HG03196 (cell line): ENCODE results near the gene MINDY4B.

Source experiments
- ATAC-seq: cut with Tn5 transposase; IDR thresholded peaks from one replicate; pipeline ENCODE4 v1.9.1; 2021; ENCODE audit not compliant: unreplicated experiment

Gene MINDY4B

GRCh38 chr3:150905339-150905738, at the start of gene MINDY4B:
TSS of gene MINDY4B (minus strand) at chr3:150905439. CDS start at chr3:150905439, 0 bp downstream.
- no peak for ATAC-seq

DNA sequence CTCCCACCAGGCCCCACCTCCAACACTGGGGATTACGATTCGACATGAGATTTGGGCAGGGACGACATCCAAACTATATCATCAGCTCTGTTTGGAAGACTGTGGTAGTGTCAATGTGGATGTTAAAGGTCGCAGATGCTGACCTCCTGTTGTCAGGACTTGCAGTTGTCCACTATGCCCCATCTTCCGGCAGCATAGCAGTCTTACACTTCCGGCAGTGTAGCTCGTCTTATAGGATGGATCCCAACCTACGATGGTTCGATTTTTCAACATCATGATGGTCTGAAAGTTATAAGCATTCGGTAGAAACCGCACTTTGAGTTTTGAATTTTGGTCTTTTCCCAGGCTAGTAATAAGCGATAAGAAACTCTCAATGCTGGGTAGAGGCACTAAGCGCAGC, 46.7 kb upstream of the MINDY4B start:
- no peak for ATAC-seq

- no peak for ATAC-seq
These were observed 40.2 kb upstream of the MINDY4B start for GRCh38 chr3:150945226-150946032.

DNA sequence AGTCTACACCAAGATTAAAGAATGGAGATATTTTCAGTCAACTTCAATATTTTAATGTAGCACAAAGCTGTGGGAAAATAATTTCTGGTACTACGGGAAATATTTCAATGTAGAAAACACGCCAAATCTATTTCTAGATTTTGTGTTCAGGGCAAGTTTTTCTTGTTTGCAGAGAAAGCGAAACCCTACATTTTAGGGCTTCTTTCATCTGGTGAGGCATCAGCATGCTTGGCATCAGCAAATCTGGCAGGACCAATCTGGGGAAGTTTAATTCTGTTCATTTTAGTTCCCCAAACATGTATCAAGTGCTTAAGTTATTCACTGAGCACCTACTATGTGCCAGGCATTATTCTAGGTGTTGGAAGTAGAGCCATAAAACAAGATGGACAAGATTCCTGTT, 37.0 kb upstream of the MINDY4B start:
- ATAC-seq = no peak

GRCh38 chr3:150936693-150937092, 31.5 kb upstream of the MINDY4B start:
- no peak for ATAC-seq

DNA sequence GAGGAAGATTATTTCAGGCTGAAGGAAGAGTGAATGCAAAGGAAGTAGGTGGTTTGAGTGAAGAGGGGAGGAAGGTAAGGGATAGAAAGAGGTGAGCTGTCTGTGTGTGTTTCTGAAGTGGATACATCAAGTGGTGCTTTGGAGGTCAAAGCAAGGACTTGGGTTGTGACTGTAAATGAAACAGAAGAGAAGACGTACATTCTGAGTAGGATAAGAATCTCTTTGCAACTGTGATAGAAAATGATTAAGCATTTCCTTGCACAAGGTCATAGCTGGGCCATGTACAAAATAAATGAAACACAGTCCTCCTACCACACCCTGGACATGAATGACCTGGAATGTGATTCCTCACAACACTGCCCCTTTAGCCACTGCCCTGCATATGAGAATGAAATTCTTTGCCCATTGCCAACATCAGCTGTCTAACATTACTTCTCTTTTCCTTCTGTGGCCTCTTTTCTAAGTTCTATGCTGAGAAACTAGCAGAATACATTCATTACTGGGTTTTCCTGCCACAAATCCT, 28.3 kb upstream of the MINDY4B start:
- ATAC-seq = no peak

DNA sequence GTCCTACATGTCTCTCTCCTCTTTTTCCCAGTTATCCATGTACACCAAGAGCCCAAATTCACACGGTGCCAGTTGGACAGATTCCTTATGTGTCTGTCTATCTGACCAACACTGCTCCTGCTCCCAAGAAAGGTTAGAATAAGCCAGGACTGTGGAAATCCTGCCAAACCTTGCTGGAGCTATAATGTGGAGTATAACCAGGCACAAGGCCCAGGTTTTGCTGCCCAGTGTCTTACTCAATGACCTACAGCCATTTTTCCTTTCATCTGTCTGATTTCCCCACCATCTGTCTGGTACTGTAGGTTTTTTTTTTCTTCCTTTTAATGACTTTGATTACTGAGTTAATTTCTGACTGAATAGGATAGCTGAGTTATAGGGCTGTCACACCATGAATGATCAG, 26.5 kb upstream of the MINDY4B start:
- no peak for ATAC-seq

DNA sequence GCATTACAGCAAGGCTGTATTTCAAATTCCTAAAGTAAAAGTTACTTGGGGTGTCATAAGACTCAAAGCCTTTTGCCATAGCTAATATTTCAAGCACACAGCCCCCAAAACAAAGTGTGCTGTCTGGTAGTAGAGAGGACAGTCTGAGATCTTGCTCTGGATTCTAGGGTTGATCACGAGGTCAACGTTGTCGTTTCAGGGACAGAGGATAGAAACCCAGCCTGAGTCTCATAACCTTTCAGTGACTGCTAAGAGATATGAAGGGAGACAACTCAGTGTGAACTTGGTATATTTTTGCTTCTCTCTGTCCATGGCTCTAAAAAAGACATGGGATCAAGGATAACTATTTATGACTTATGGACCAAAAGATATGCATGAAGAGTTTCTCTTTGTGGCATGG, 25.6 kb upstream of the MINDY4B start:
- ATAC-seq = no peak

DNA sequence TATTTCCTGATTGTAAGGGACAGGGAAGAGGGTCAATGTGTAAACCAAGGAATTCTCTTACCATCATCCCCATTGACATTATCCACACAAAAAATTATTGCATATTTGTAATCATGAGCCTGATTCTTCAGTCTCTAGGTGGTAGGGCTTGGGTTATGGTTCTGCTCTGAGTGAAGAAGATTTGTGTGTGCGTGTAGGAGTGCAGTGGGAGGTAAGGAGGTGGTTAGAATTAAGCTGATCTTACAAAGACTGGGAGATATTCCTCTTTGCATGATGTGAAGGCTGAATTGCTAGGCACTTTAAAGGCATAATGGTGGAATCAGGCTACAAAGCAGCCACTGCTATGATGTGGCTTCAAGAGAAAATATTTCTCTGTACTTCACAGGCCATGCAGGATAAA, 23.0 kb upstream of the MINDY4B start:
- ATAC-seq = no peak

DNA sequence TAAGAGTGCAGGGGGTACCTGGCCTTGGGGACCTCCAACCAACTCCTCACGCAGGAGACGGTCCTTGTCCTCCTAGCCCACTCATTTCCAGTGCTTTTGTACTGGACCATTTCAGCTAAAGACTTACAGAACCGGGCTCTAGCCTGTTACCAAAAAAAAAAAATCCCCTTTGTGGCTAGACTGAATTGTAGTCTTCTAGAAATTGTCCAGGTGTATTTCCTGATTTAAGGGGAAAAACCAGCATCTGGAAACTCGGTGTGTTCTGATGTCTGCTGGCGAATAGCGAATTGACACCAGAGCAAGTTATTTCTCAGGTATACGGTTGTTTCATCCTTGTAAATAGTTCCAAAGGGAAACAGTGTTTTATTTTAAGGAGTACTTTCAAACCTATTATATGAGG, 21.1 kb upstream of the MINDY4B start:
- ATAC-seq = no peak

DNA sequence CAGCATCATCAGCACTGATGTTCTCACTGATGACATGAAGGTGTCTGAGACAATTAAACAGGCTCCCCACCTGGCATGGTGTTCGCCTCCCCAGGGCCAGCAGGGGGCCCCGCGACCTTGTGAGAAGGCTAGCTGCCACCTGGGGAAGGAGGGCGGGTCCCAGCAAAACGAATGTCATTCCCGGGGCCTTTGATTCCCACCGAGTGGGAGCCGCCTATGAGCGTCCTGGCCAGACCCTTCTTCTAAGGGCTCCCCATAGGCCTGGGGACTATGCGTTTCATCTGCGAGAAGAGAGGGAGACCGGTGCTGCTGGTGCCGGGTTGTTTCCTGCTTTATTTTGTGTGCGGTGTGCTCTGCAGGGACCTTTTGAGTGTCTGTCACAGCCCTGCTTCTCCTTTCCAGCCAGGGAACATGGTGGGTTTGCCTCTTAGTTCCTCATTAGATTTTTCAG, 20.5 kb upstream of the MINDY4B start:
- ATAC-seq = peak; percentile 89

- no peak for ATAC-seq
These were observed 17.4 kb upstream of the MINDY4B start for GRCh38 chr3:150922611-150923010.

- ATAC-seq = no peak
These were observed 16.0 kb upstream of the MINDY4B start for GRCh38 chr3:150921209-150921608.

GRCh38 chr3:150920236-150920635, 15.0 kb upstream of the MINDY4B start:
- no peak for ATAC-seq

DNA sequence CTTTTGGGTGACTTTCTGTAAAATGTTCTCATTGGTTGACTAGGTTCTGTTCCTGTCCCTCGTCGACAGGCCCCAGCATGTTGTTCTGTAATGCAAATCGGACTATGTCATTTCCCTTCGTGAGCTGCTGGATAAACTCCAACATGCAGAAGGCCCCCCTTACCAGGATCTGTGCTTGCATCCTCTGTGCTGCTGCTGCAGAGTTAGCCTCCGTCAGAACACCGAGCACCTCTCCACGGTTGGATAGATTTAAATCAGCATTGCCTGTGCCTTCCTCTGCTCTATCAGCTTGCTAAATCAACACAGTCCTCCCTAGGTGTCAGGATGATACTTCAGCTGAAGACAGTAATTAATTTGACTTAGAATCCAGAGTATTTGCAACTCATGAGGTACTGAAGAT, 12.7 kb upstream of the MINDY4B start:
- ATAC-seq = no peak

DNA sequence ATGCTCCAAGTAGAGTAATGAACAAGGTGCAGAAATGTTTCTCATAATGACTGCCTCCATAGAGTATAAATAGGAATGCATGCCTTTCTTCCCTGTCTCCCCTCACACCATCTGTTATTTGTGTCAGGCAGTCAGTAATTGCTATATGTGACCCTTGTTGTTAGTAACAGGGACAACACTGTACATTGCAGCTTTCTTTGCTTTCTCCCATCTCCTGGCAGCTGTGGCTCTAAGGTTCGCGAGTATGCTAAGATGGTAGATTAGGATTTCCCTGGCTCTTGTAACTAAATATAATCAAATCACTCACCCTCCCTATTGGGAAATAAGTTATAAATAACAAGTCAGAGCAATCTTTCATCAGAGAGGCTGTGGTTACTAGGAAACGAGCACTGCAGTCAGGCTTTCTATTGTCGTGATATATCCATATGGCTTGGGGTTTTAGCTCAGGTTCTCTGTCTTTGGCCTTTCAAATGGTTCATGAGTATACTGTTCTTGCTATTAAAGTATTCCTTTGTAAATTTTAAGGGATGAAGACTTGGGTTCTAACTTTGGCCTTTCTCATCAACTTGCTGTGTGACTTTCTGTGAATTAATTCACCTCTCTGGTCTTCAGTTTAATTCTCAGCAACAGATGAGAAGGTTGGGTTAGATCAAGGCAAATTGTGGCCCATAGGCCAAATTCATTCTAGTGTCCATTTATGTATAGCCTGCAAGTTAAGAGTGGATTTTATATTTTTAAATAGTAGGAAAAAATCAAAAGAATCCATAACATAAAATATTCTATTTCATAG, 8.1 kb upstream of the MINDY4B start:
- no peak for ATAC-seq

GRCh38 chr3:150912501-150912900, 7.3 kb upstream of the MINDY4B start:
- ATAC-seq = no peak

DNA sequence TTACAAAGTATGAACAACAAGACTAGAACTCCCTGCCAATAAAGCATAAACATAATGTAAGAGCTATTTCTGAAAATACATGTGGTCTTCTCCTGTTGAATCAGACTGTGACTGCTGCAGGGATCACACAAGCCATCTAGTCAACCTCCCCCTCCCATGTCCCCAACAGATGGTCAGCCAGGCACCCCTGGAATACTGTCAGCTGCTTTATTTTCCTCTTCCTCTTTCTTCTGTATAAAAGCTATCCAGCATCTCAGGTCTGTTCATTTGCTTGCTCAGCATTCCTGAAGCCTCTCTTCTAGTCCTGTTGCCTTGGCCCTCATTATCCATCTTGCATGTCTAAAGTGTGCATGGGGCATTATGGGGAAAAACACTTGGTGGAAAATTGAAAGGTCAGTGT, 6.5 kb upstream of the MINDY4B start:
- ATAC-seq = no peak

DNA sequence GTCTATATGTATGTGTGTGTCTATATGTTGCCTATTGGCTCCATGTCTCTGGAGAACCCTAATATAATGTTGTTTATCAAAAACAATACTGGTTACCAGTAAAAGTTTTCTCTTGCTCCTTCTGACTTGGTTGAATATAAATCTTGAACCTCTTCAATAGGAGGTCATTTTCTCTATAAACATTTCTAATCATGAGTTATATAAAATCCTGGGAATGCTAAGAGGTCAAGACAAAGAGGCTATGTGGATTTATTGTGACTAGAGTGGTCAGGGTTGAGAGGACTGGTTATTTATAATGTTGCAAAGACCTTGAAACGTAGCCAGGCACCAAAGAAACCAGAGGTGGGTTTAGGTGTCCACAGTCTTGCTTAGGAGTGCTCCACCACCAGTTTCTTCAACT, 1.2 kb upstream of the MINDY4B start:
- no peak for ATAC-seq

GRCh38 chr3:150905746-150906145, 507 bp upstream of the MINDY4B start:
- no peak for ATAC-seq

DNA sequence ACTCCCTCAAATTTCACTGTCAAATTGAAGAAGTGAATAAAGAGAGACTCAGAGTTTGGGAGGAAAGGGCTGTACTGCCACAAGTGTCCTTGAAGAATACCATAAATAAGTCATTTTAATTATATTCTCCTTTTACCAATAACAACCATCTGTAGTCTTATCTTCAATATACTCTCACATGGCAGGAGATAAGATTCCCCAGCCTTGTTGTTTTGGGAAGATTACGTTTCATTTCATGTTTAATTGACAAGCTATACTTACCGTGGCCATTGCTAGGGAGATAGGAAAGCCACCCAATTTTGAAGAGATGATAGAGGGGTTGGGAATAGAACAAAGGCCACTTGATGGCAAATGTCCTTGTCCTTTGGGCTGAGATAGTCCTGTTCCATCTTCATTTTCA, 2.3 kb downstream of the MINDY4B start:
- ATAC-seq = no peak

DNA sequence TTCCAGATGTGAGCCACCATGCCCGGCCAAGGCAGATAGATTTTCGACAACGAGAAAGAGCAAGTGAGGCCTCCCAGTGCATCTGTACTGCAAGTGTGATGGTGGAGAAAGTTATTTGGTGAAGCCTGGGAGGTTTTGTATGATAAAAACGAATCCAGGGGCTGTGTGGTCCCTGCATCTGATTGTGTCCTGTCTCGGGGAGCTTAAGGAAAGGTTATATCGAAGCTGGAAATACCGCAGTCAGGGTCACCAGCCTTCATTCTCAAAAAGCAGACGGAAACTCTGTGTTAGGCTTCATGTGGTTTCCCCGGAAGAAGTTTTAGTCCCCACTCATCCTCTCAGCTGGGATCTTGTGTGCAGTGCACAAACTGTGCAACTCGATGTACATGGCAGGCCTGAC, 3.4 kb downstream of the MINDY4B start:
- no peak for ATAC-seq
